DMS53 treated with DMSO at 0.1 percent for 48 hours (cell line): ENCODE measurements around the gene PRRT1B.

Experiments
- DNase-seq: peaks from one replicate; lab custom pipeline; 2025; ENCODE audit not compliant: unreplicated experiment; lab: John Stamatoyannopoulos, UW

PRRT1B gene

GRCh38 chr9:131594906-131595665 lies 49.8 kb downstream of the PRRT1B start:
- no peak for DNase-seq

- DNase-seq: no peak
These were observed 50.5 kb downstream of the PRRT1B start for GRCh38 chr9:131595696-131596429.

GRCh38 chr9:131596430-131596743 lies 51.1 kb downstream of the PRRT1B start:
- DNase-seq: no peak

- no peak for DNase-seq
These were observed 51.9 kb downstream of the PRRT1B start for GRCh38 chr9:131597246-131597645.

- DNase-seq: no peak
These were observed 52.8 kb downstream of the PRRT1B start for GRCh38 chr9:131598121-131598520.

- DNase-seq: no peak
These were observed 56.4 kb downstream of the PRRT1B start for GRCh38 chr9:131601683-131602181.

- DNase-seq: no peak
These were observed 57.9 kb downstream of the PRRT1B start for GRCh38 chr9:131603199-131603598.

- no peak for DNase-seq
These were observed 58.6 kb downstream of the PRRT1B start for GRCh38 chr9:131603711-131604439.

- no peak for DNase-seq
These were observed 60.7 kb downstream of the PRRT1B start for GRCh38 chr9:131605770-131606590.

GRCh38 chr9:131606896-131607567 lies 61.7 kb downstream of the PRRT1B start:
- DNase-seq: no peak

- no peak for DNase-seq
These were observed 62.3 kb downstream of the PRRT1B start for GRCh38 chr9:131607591-131607990.

- DNase-seq: no peak
These were observed 63.2 kb downstream of the PRRT1B start for GRCh38 chr9:131608493-131609037.
